HG03575 (cell line): ENCODE measurements around the gene ARID3C.

ENCODE experiments used
- ATAC-seq: cut with Tn5 transposase; IDR thresholded peaks from one replicate; pipeline ENCODE4 v1.9.1; 2021; ENCODE audit not compliant: unreplicated experiment, insufficient number of reproducible peaks, low FRiP score; ENCODE audit errors: extremely low read depth

The ARID3C gene

GRCh38 chr9:34606905-34607304 is 22.0 kb downstream of the ARID3C start:
- ATAC-seq = no peak

GRCh38 chr9:34606190-34606589 is 22.7 kb downstream of the ARID3C start:
- no peak for ATAC-seq

- ATAC-seq = no peak
Measured at GRCh38 chr9:34603610-34604231, 25.1 kb downstream of the ARID3C start.

DNA sequence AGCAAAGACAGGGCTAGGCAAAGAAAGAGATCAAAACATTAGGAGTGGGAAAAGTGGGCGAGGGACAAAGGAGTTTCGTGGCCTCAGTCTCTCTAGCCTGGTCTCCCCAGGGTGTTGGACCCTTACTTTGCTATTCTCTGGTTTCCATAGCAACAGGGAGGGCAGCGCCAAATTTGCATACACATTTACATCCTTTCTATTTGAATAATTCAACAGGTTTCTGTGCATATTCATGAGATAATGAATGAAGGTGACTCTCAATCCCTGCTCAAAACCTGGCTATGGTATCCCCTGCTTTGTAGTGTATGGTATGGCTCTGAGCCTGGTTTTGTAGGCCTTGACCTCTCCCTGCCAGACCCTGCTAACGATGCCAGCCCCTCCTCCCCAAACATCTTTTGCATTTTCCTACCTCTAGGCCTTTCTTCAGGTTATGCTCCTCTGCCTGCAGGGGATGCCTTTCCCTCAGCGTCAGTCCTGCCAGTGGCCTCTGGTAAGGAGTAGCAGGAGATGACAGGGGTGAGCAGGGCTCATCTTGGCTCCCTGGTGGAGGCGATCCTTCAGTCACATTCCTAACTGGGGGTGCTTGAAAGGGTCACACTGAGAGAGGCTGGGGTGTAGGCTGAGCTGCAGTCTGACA is 26.8 kb downstream of the ARID3C start:
- ATAC-seq = no peak

DNA sequence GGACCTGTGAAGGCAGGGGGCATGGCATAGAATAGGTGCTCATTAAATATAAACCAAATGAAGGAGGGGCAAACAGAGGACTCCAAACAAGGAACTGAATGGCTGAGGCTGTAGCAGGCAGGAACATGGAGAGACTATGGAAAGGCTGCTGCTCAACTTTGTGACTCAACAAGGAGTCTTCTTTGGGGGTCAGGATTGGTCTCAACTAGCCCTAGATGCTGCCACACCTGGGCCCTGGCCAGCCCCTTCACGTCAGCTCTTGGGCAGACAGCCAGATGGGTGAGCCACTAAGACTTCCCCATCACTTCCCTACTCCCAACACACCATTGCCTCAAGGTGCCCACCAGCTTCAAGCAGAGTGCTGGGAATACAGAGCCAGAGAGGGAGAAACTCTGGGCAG is 28.0 kb downstream of the ARID3C start:
- ATAC-seq = no peak

DNA sequence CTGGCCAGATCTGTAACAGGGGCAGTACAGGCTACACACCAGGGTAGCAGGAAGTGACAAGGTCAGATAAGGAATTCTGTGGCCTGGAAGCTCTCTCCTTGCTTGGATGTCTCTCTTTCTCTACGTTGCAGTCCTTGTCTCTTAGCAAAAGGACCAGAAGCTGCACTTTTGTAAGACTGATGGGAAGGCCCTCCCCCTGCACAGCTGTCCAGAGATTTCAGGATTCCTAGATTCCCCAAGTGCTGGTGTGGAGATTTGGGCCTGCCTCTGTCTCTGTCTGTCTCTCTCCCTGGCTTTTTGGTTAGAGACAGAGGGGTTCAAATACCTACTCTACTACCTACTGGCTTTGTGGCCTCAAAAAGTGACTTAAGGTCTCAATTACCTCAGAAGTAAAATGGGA is 29.3 kb downstream of the ARID3C start:
- no peak for ATAC-seq

DNA sequence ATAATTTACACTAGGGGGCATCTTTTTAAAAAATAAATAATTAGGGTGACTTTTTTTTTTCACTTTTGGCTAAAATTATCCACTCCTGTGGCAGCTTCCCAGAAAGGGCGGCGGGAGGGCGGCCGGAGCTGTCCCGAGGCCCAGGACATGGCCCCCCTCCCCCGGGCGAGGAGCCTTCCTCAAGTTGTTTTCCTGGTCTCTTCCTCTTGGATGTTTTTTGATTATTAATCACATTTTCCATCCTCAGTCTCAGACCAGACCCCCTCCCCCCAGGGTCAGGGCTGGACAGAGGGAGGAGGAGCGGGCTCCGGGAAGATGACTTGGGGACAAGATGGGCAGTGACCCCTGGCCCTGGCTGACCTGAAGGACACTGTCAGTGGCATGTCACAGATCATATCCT is 34.7 kb downstream of the ARID3C start:
- ATAC-seq = no peak

DNA sequence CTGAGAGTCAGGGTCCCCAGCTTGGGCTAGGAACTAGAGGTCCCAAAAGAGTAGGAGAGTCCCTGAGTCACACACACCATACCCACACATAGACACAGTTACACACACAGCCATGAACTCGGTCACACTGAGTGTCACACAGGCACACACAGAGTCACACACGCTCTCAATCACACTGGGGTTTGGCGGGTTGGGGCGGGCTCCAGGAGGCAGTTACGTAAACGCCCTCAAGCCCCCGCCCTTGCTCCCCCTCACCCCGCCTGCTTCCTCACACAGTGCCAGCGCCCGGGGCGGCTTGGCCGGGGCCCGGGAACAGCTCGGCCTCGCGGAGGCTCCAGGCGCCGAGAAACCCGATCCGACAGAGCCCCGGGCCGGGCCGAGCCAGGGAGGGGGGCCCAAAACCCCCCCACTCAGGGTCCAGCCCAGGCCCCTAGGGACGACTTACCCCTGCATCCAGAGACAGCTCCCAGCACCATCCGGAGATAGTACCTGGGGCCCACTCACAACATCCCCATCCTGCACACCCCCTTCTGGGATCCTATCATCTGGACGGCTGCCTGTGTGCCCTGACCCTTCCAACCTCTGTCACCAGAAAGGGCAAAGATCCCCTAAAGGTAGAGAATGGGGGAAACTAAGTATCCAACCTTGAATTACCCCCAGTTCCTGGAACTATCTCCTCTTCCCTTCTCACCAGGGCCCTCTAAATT is 35.8 kb downstream of the ARID3C start:
- ATAC-seq = no peak

- no peak for ATAC-seq
Measured at GRCh38 chr9:34591917-34592866, 36.7 kb downstream of the ARID3C start.

DNA sequence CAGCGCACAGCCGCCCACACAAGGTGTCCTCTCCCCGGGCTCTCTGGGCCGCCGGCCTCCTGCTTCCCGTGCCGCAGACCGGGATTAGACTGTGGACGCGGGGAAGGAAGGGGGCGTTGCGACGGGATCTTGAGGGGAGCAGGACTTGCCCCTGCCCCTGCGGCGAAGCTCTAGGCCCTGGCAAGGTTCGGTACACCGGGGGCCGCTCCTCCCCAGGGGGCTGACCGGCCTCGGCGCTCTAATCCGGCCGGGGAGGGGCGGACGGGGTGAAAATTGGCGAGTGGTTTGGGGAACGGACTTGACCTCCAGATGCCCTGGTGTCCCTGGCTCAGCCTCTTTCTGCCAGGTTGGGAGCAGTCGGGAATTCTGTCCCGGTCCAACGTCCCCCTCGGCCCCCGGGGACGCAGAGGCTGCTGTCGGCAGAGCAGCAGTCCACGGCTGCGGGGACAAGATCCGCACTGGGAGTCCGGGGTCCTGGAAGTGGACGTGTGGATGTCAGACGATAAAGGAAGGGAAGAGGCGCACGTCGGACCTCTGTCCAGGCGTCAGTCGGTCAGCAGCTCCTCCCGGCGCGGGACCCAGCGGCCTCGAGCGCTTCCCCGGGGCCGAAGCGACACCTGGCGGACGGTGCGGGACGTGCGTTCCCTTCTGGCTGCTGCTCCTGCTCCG is 37.5 kb downstream of the ARID3C start:
- no peak for ATAC-seq

GRCh38 chr9:34590381-34591247 is 38.3 kb downstream of the ARID3C start:
- no peak for ATAC-seq

- ATAC-seq = no peak
Measured at GRCh38 chr9:34589636-34590380, 39.1 kb downstream of the ARID3C start, which contains the start of gene CNTFR. TSS of gene CNTFR (minus strand) at chr9:34589724. CDS start at chr9:34568981, 20,743 bp downstream.

DNA sequence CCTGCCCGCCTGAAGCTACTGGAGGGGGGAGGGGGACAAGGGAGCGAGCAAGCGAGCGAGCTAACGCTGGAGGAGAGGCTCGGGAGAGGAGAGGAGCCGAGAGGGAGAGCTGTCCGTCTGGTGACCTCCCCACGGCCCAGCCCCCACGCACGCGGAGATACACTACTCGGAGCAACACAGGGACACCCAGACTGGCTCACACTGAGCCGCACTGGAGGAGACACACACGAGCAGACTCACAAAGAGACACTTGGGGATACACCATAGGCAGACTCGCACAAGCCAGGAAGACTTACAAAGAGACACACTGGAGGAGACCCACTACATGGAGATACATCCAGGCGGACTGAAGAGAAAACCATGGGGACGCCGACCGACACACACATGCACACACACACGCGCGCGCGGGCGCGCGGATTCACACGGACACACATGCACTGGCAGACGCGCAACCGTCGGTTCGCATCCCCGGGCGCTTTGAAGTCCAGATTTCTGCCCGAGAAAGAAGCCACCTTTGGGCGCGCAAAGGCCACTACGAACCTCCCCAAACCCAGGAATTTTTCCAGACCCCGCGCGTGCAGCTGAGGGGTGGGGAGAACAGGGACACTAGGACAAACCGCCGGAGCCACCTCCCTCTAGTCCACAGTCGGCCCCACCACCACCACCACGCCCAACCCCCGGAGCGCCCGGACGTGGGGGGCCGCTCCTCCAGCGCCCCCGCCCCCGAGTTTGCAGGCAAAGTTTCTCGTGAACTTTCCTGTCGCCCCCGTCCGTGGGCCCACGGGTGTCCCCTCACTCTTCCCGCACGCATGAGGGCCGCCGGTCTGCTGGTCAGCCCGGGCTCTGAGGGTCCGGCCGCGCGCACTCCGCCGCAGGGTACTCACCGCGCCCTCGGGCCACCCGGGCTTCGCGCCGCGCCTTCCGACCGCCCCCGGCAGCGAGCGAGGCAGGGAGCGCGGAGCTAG is 39.9 kb downstream of the ARID3C start:
- no peak for ATAC-seq

DNA sequence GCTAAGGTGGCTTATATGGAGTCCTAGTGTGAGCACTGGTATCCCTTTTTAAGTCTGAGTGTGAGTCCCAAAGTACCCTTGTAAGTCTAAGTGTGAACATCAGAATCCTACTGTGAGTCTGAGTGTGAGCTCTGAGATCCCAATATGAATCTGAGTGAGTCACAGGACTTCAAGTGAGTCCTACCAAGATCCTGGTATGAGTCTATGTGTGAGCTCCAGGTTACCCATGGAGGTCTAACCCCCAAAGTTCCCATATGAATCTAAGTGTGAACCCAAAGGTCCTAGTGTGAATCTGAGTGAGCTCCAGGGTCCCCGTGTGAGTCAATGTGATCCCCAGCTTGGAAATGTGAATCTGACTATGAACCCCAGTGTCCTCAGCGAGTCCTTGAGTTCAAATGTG is 41.6 kb downstream of the ARID3C start:
- no peak for ATAC-seq

GRCh38 chr9:34585946-34586669 is 42.8 kb downstream of the ARID3C start:
- ATAC-seq = no peak

- no peak for ATAC-seq
Measured at GRCh38 chr9:34584970-34585369, 43.9 kb downstream of the ARID3C start.
